Activated CD8-positive, alpha-beta T cell treated with anti-CD3 and anti-CD28 coated beads for 36 hours (primary cell): Measurements from ENCODE around the gene PAGR1. TPM values are rescaled to one million over a fixed set of nuclear protein-coding genes. Genes with fewer than 3 reads are reported as not detected.

Experiments used
- ATAC-seq: fragments of 200-7000 bp; cut with Tn5 transposase; one replicate; pipeline ENCODE4 v1.10.0; 2021; ENCODE audit warnings: mild to moderate bottlenecking, moderate library complexity
- CTCF ChIA-PET: fragments of 350-600 bp; sonication (Branson Sonifier 250); formaldehyde crosslinking; loops from one replicate; lab custom pipeline; 2021; ENCODE audit warnings: antibody characterized with exemption; lab: Charles Lee
- POLR2A ChIA-PET: fragments of 350-600 bp; sonication (Branson Sonifier 250); formaldehyde crosslinking; loops from one replicate; lab custom pipeline; 2021; ENCODE audit warnings: antibody characterized with exemption; lab: Charles Lee
- DNase-seq: peaks from one replicate; pipeline ENCODE4 v3.0.0-alpha.2; 2020
- H3K27ac Mint-ChIP-seq: one replicate; pipeline ENCODE4 v1.8.0; 2021; ENCODE audit warnings: mild to moderate bottlenecking, mixed read lengths
- H3K27me3 Mint-ChIP-seq: one replicate; pipeline ENCODE4 v1.8.0; 2021; ENCODE audit warnings: mixed read lengths
- H3K36me3 Mint-ChIP-seq: one replicate; pipeline ENCODE4 v1.8.0; 2021; ENCODE audit warnings: low read depth, mixed read lengths
- H3K4me1 Mint-ChIP-seq: one replicate; pipeline ENCODE4 v1.8.0; 2021; ENCODE audit warnings: low read depth, mixed read lengths
- H3K4me3 Mint-ChIP-seq: one replicate; pipeline ENCODE4 v1.8.0; 2021; ENCODE audit warnings: mild to moderate bottlenecking, moderate library complexity, mixed read lengths
- H3K9me3 Mint-ChIP-seq: one replicate; pipeline ENCODE4 v1.8.0; 2021; ENCODE audit warnings: mixed read lengths
- CTCF ChIP-seq: fragments of 200-600 bp; IDR thresholded peaks from one replicate; pipeline ENCODE4 v1.8.0; 2022; ENCODE audit warnings: antibody characterized with exemption, mild to moderate bottlenecking
- intact Hi-C: fragments of 100-400 bp; cut with micrococcal nuclease; formaldehyde crosslinking; loops from one replicate; pipeline ENCODE4 v1.10.0; 2022
- total RNA-seq, 2 experiments: library from RNA; stranded (reverse); gene quantifications; one replicate each; pipeline ENCODE4 v1.2.3, GENCODE V29; 2021

The PAGR1 gene
- total RNA-seq, 2 experiments from 2014 or later: 26.8 to 29.0 TPM

GRCh38 chr16:29811170-29811895, 4.6 kb upstream of the PAGR1 start:
- Mint-ChIP-seq H3K27ac (peak overlapping the region; percentile 89), H3K36me3 (peaks cover 39% of the 10 kb centered on the region), H3K9me3 (no peaks in the 10 kb centered on the region), H3K4me3 (peak overlapping the region; percentile 90), H3K4me1 (peaks cover 51% of the 10 kb centered on the region), H3K27me3 (no peaks in the 10 kb centered on the region)
- ATAC-seq (peak; percentile 47), DNase-seq (peak; percentile 90)
- POLR2A ChIA-PET: interaction anchor here (0.6 to 9.5 kb wide), 5 partner anchors 11 to 185 kb away, joined by 3 to 167 read pairs (median 4); partner anchors contain the start of genes KIF22, MVP and PAGR1
- TF ChIP-seq CTCF: no peak
- intact Hi-C loops: loop anchor here (10.0 kb wide), 1 partner anchor 107 kb away; no protein-coding TSS in a partner anchor
- CTCF ChIA-PET: interaction anchor here (2.6 kb wide), 1 partner anchor 37 kb away, joined by 10 read pairs; no protein-coding TSS in a partner anchor

- ChIA-PET CTCF (interaction anchor here (2.6 kb wide), 1 partner anchor 36 kb away, joined by 10 read pairs; no protein-coding TSS in a partner anchor), POLR2A (interaction anchor here (0.6 to 9.5 kb wide), 5 partner anchors 10 to 185 kb away, joined by 3 to 167 read pairs (median 4); partner anchors contain the start of genes KIF22, MVP and PAGR1)
- TF ChIP-seq CTCF: no peak
- H3K27me3 Mint-ChIP-seq: no peaks in the 10 kb centered on the region
- peak within 1 kb of the TSS; percentile 90 for H3K4me3 Mint-ChIP-seq
- peak within 1 kb of the TSS; percentile 89 for H3K27ac Mint-ChIP-seq
- ATAC-seq: no peak
- H3K36me3 Mint-ChIP-seq: peaks cover 43% of the 10 kb centered on the region
- intact Hi-C loops: loop anchor here (10.0 kb wide), 1 partner anchor 107 kb away; no protein-coding TSS in a partner anchor
- DNase-seq: peak; percentile 66
- no peaks in the 10 kb centered on the region for H3K9me3 Mint-ChIP-seq
- H3K4me1 Mint-ChIP-seq: peaks cover 54% of the 10 kb centered on the region
Measured at GRCh38 chr16:29811896-29812665, 3.9 kb upstream of the PAGR1 start, which contains the start of gene PRRT2. PRRT2 (plus strand) TSS chr16:29812193; CDS start chr16:29813055, 862 bp downstream.

GRCh38 chr16:29812754-29813643, 3.0 kb upstream of the PAGR1 start:
- no peak for ATAC-seq
- peaks cover 37% of the 10 kb centered on the region for H3K36me3 Mint-ChIP-seq
- ChIA-PET POLR2A (interaction anchor here (1.0 to 9.5 kb wide), 4 partner anchors 9 to 220 kb away, joined by 3 to 167 read pairs (median 4); partner anchors contain the start of genes KIF22, MVP and PAGR1), CTCF (interaction anchor here (0.7 to 2.6 kb wide), 2 partner anchors 35 to 82 kb away, joined by 3 to 10 read pairs; no protein-coding TSS in a partner anchor)
- intact Hi-C loops: loop anchor here (10.0 kb wide), 1 partner anchor 108 kb away; no protein-coding TSS in a partner anchor
- H3K27ac Mint-ChIP-seq: no peak overlapping the region
- H3K4me1 Mint-ChIP-seq: peaks cover 57% of the 10 kb centered on the region
- H3K27me3 Mint-ChIP-seq: no peaks in the 10 kb centered on the region
- no peak for TF ChIP-seq CTCF
- H3K9me3 Mint-ChIP-seq: no peaks in the 10 kb centered on the region
- no peak for DNase-seq
- H3K4me3 Mint-ChIP-seq: peak overlapping the region; percentile 90
